Naive thymus-derived CD8-positive, alpha-beta T cell (primary cell): ENCODE results near the gene TMEM238. TPM values are rescaled to one million over a fixed set of nuclear protein-coding genes. Genes with fewer than 3 reads are reported as not detected.
A peak's percentile ranks its signal among the peaks of the same experiment; 100 is the strongest.
"Not testable (repeated sequence)": the region's sequence is repeated elsewhere in the genome, so short reads cannot be mapped to it uniquely, and the experiment has no call there.

Experiments
- ATAC-seq, 2 donors: fragments of 150-1000 bp; cut with Tn5 transposase in 1 of 2; sonication (Bioruptor Pico), chemical (Tn5 transposase) in 1 of 2; 1 replicate in 1 of 2; 2 replicates in 1 of 2; pipeline ENCODE4 v1.10.0; 2021; ENCODE audit warnings: mild to moderate bottlenecking in 2 of 2, moderate library complexity in 2 of 2
- POLR2A ChIA-PET: fragments of 350-600 bp; sonication (Branson Sonifier 250); formaldehyde crosslinking; loops from one replicate; lab custom pipeline; 2021; ENCODE audit warnings: antibody characterized with exemption; lab: Charles Lee
- DNase-seq, 10 donors: peaks; one replicate each; pipeline versions ENCODE4 v3.0.0 to v3.0.0-alpha.2; 2020 to 2022
- H3K27ac Mint-ChIP-seq, 10 donors: one replicate each; pipeline ENCODE4 v1.8.0; 2020 to 2022; ENCODE audit warnings: mild to moderate bottlenecking in 10 of 10, mixed read lengths in 10 of 10, moderate library complexity in 4 of 10, inconsistent platforms in 1 of 10
- H3K27me3 Mint-ChIP-seq, 5 donors: one replicate each; pipeline ENCODE4 v1.8.0; 2021 to 2022; ENCODE audit warnings: mixed read lengths in 5 of 5
- H3K36me3 Mint-ChIP-seq, 3 donors: one replicate each; pipeline ENCODE4 v1.8.0; 2020 to 2022; ENCODE audit warnings: mixed read lengths in 3 of 3, mild to moderate bottlenecking in 2 of 3, inconsistent platforms in 1 of 3
- H3K4me1 Mint-ChIP-seq, 4 donors: one replicate each; pipeline ENCODE4 v1.8.0; 2021 to 2022; ENCODE audit warnings: mixed read lengths in 4 of 4
- H3K4me3 Mint-ChIP-seq, 10 donors: one replicate each; pipeline ENCODE4 v1.8.0; 2020 to 2022; ENCODE audit warnings: mild to moderate bottlenecking in 10 of 10, mixed read lengths in 10 of 10, moderate library complexity in 6 of 10, inconsistent platforms in 1 of 10
- H3K9me3 Mint-ChIP-seq, 9 donors: one replicate each; pipeline ENCODE4 v1.8.0; 2020 to 2022; ENCODE audit warnings: mixed read lengths in 9 of 9, mild to moderate bottlenecking in 3 of 9, inconsistent platforms in 1 of 9, moderate library complexity in 1 of 9
- polyA plus RNA-seq, 3 donors: library from polyadenylated mRNA; unstranded; fragments of 300-500 nt; fragmentation: Illumina TruSeq; gene quantifications; one replicate each; pipeline ENCODE4 v1.2.3, GENCODE V29; 2021
- total RNA-seq, 8 experiments: library from RNA in 2 of 8; stranded (reverse) in 2 of 8; gene quantifications; one replicate each; pipeline ENCODE4 v1.2.3 and lab custom pipeline; 2021 to 2026

Gene TMEM238
- total and polyA plus RNA-seq, 5 experiments from 2014 or later, result 1.1 to 10.2 (median 1.5) TPM

DNA sequence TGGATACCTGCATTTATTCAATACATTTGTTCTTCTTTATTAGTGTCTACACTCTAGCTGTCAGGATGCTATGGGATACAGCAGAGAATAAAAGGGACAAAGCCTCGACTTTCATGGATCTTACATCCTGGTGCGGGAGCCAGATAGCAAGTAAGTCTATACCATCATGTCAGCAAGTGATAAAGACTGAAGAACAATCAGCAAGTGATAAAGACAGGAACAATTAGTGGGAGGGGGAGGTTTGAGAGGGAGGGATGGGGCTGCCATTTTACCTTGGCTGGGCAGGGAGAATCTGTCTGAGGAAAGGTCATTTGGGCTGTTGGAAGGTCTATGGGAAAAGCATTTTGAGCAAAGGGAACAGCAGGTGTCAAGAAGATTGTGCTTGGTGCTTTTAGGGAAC lies 26.1 kb upstream of the TMEM238 start:
- H3K9me3 Mint-ChIP-seq, result peaks cover 0 to 12% (median 0%) of the 10 kb centered on the region in 9 donors
- ATAC-seq (no peak), DNase-seq (no peak)
- H3K27me3 Mint-ChIP-seq, result peaks cover 0 to 3% (median 0%) of the 10 kb centered on the region in 5 donors
- POLR2A ChIA-PET, result interaction anchor here (0.6 to 10.0 kb wide), 3 partner anchors 21 to 151 kb away, joined by 3 to 181 read pairs (median 4); partner anchors contain the start of genes PPP6R1, RPL28 and TMEM238
- H3K4me1 Mint-ChIP-seq, result peaks cover 20 to 32% (median 29%) of the 10 kb centered on the region in 4 donors
- peak overlapping the region in 2 of 10 donors; percentile 9 to 34 for H3K4me3 Mint-ChIP-seq
- H3K27ac Mint-ChIP-seq, result peak overlapping the region in 3 of 10 donors; percentile 23 to 82 (median 76)
- H3K36me3 Mint-ChIP-seq, result peaks cover 7 to 13% (median 10%) of the 10 kb centered on the region in 3 donors

DNA sequence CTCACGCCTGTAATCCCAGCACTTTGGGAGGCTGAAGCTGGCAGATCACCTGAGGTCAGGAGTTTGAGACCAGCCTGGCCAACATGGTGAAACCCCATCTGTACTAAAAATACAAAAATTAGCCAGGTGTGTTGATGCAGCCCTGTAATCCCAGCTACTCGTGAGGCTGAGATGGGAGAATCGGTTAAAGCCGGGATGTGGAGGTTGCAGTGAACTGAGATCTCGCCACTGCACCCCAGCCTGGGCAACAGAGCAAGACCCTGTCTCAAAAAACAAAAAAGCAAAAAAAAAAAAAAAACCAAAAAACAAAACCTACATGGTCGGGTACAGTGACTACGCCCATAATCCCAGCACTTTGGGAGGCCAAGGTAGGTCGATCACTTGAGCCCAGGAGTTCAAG lies 25.1 kb upstream of the TMEM238 start:
- Mint-ChIP-seq H3K27ac (peak overlapping the region; percentile 52 to 100 (median 98)), H3K4me3 (peak overlapping the region; percentile 31 to 98 (median 92)), H3K36me3 (peaks cover 7 to 15% (median 10%) of the 10 kb centered on the region in 3 donors), H3K9me3 (peaks cover 0 to 12% (median 0%) of the 10 kb centered on the region in 9 donors), H3K4me1 (peaks cover 20 to 32% (median 29%) of the 10 kb centered on the region in 4 donors)
- POLR2A ChIA-PET, result interaction anchor here (0.8 to 10.0 kb wide), 6 partner anchors 20 to 245 kb away, joined by 3 to 181 read pairs (median 4); partner anchors contain the start of genes KMT5C, PPP6R1, RPL28 and TMEM238
- H3K27me3 Mint-ChIP-seq, DNase-seq, ATAC-seq: not testable (repeated sequence)

DNA sequence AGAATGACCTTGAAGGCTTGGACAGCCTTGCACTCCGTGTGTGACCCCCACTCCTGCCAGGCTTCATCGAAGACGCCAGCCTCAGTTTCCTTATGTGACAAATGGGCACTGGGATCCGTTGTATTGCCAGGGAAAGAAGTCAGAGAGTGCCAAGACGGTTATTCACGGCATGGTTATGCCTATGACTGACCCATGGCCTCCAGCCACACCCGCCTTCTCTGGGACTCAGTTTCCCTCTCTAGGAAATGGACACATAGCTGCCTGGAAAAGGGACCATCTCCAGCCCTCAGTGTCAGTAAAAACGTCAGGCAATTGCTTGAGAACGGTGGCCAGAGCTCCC lies 24.4 kb upstream of the TMEM238 start:
- DNase-seq, result no peak
- peaks cover 18 to 37% (median 29%) of the 10 kb centered on the region in 4 donors for H3K4me1 Mint-ChIP-seq
- peak overlapping the region; percentile 93 to 100 (median 99) for H3K27ac Mint-ChIP-seq
- peaks cover 0 to 12% (median 0%) of the 10 kb centered on the region in 9 donors for H3K9me3 Mint-ChIP-seq
- H3K27me3 Mint-ChIP-seq, result peaks cover 0 to 3% (median 0%) of the 10 kb centered on the region in 5 donors
- ATAC-seq, result no peak
- H3K36me3 Mint-ChIP-seq, result peaks cover 7 to 21% (median 10%) of the 10 kb centered on the region in 3 donors
- POLR2A ChIA-PET, result interaction anchor here (0.9 to 10.0 kb wide), 7 partner anchors 10 to 246 kb away, joined by 3 to 181 read pairs (median 5); partner anchors contain the start of genes KMT5C, RPL28, TMEM238 and U2AF2
- peak overlapping the region; percentile 88 to 98 (median 94) for H3K4me3 Mint-ChIP-seq

DNA sequence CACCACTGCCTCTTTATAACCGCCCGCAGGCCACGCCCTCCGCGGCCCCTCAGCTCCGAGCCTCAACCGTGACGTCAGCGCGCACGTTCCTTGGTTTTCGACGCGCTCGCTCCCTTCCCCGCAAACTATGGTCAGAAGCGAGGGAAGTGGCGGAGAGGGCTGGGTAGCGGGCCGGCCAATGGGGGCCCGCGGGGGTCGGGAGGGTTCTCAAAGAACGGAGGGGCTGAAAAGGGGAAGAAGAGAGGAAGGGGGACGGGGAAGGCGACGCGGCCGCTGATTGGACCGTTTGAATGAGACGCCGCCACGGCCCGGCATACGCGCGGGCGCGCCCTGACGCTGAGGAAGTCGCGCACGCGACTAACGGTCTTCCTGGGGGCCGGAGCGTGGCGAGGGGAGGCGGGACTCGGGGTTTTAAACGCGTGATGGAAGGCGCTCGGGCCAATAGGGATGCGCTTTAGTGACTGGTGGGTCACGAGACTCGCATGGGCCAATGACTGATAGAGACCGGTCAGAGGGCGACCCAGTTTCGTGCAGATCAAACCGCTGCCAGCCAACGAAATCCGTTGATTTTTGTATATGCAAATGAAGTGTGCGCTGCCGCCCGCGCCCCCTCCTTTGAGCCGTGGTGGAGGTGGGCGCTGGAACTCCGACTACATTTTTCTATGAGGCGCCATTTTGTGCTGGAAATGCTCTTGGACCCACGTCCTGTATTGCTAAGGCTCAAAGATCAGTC lies 23.9 kb upstream of the TMEM238 start:
- peak overlapping the region; percentile 93 to 100 (median 99) for H3K27ac Mint-ChIP-seq
- POLR2A ChIA-PET, result interaction anchor here (0.5 to 10.0 kb wide), 24 partner anchors 9 to 291 kb away, joined by 3 to 181 read pairs (median 6); partner anchors contain the start of genes FIZ1, HSPBP1, KMT5C and PPP1R12C
- H3K9me3 Mint-ChIP-seq, result peaks cover 0 to 12% (median 0%) of the 10 kb centered on the region in 9 donors
- peak overlapping the region; percentile 88 to 98 (median 94) for H3K4me3 Mint-ChIP-seq
- peaks cover 0 to 3% (median 0%) of the 10 kb centered on the region in 5 donors for H3K27me3 Mint-ChIP-seq
- ATAC-seq (peak; percentile 91 to 92), DNase-seq (peak; percentile 94 to 99 (median 97))
- peaks cover 7 to 26% (median 14%) of the 10 kb centered on the region in 3 donors for H3K36me3 Mint-ChIP-seq
- H3K4me1 Mint-ChIP-seq, result peaks cover 20 to 39% (median 30%) of the 10 kb centered on the region in 4 donors

DNA sequence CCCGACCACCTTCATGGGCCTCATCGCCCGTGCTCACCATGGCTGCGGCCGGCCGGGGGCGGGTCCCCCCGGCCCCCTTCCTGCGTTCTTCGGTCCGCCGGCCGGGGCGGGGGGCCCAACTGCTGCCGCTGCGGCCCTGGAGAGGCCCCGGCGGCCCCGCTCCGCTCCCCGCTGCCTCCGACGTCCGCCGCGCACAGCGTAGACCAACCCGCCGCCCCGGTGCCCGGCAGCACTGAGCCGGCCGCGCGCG lies 23.4 kb upstream of the TMEM238 start, which contains the start of gene UBE2S:
Gene UBE2S (minus strand): TSS at position 239 of the 250 bp plus-strand sequence. CDS start 199 bp downstream, at position 40.
- H3K27me3 Mint-ChIP-seq, DNase-seq: not testable (repeated sequence)
- peak; percentile 0 to 68 for ATAC-seq
- H3K27ac Mint-ChIP-seq, result peak within 1 kb of the TSS; percentile 93 to 100 (median 99)
- peaks cover 0 to 12% (median 0%) of the 10 kb centered on the region in 9 donors for H3K9me3 Mint-ChIP-seq
- H3K36me3 Mint-ChIP-seq, result peaks cover 7 to 31% (median 15%) of the 10 kb centered on the region in 3 donors
- H3K4me3 Mint-ChIP-seq, result peak within 1 kb of the TSS; percentile 88 to 98 (median 94)
- POLR2A ChIA-PET, result interaction anchor here (0.6 to 10.0 kb wide), 21 partner anchors 9 to 290 kb away, joined by 3 to 181 read pairs (median 6); partner anchors contain the start of genes FIZ1, HSPBP1, KMT5C and PPP1R12C
- H3K4me1 Mint-ChIP-seq, result peaks cover 20 to 39% (median 30%) of the 10 kb centered on the region in 4 donors

DNA sequence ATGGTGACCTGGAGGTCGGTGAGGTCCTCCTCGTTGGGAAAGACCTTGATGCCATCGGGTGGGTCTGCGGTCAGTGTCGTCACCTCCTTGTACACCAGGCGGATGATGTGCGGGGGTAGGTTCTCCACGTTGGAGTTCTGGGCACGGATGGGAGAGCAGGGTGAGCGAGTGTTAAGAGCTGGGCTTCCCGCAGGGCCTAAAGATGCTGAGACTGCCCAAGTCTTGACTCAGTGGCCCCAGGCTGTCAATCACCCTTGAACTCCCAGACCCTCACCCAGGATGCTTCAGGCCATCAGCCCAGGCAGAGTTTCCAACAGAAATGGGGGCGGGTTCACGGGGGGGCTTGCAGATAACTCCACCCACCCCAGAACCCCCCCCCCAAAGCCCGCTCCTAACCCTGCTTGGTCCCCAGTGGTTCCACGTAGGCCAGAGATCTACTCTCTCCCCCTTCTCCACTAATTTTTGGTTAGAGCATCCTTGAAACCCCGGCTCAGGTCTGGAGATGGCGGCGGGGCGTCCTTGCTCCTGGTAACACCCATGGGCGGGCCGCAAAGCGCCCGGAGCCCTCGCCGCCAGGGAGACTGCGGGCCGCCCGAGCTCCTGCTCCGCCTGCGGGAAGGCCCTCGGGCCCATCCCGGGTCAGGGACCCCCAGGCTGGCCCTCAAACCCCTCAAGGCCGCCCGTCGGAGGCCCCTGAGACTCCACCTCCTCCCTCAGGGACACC lies 22.9 kb upstream of the TMEM238 start:
- Mint-ChIP-seq H3K4me1 (peaks cover 20 to 39% (median 30%) of the 10 kb centered on the region in 4 donors), H3K27ac (peak overlapping the region; percentile 74 to 100 (median 85)), H3K9me3 (peaks cover 0 to 12% (median 0%) of the 10 kb centered on the region in 9 donors), H3K36me3 (peaks cover 7 to 36% (median 17%) of the 10 kb centered on the region in 3 donors), H3K4me3 (peak overlapping the region; percentile 73 to 98 (median 80)), H3K27me3 (peaks cover 0 to 3% (median 0%) of the 10 kb centered on the region in 5 donors)
- ATAC-seq (peak in 1 of 2 donors; percentile 0), DNase-seq (peak in 2 of 10 donors; percentile 27 to 71)
- POLR2A ChIA-PET, result interaction anchor here (1.0 to 10.0 kb wide), 17 partner anchors 8 to 290 kb away, joined by 3 to 181 read pairs (median 6); partner anchors contain the start of genes HSPBP1, KMT5C, PPP1R12C and RPL28

DNA sequence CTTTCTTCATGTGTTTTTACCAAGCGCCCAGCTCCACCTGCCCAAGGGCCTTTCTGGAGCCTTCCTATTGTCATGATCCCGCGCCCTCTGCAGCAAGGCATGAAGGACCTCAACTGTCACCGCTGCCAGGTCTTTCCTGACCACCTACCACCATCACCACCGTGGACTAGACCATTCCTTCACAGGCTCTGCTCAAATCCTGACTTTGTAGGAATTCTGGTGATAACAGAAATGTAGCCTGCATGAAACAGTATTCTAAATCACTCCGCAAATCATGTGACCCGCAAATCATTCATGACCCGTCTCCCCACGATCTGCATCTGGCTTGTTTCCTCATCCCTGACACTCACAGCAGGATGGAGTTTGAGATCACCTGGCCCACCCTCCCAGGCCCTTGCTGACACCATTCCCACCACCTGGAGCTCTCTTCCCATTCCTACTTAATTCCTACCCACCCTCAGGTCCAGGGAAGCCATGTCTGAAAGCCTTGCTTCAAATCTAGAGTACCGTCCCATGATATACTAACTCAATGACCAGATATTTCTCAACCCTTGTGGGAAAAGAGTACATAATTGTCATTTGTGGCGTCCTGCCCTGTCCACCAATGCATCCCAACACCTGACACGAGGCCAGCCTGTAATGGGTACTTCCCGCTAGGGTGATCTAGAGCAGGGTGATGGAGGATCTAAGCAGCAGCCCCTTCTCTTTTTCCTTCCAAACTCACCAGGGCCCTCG lies 22.2 kb upstream of the TMEM238 start:
- H3K27me3 Mint-ChIP-seq, result peaks cover 0 to 3% (median 0%) of the 10 kb centered on the region in 5 donors
- POLR2A ChIA-PET, result interaction anchor here (0.6 to 10.0 kb wide), 6 partner anchors 13 to 289 kb away, joined by 3 to 181 read pairs (median 8); partner anchors contain the start of genes KMT5C, PPP1R12C, RPL28 and TMEM238
- H3K36me3 Mint-ChIP-seq, result peaks cover 7 to 40% (median 20%) of the 10 kb centered on the region in 3 donors
- no peak for DNase-seq
- H3K27ac Mint-ChIP-seq, result peak overlapping the region; percentile 56 to 100 (median 82)
- no peak for ATAC-seq
- peaks cover 0 to 12% (median 0%) of the 10 kb centered on the region in 9 donors for H3K9me3 Mint-ChIP-seq
- H3K4me1 Mint-ChIP-seq, result peaks cover 20 to 39% (median 30%) of the 10 kb centered on the region in 4 donors
- peak overlapping the region; percentile 57 to 98 (median 77) for H3K4me3 Mint-ChIP-seq

DNA sequence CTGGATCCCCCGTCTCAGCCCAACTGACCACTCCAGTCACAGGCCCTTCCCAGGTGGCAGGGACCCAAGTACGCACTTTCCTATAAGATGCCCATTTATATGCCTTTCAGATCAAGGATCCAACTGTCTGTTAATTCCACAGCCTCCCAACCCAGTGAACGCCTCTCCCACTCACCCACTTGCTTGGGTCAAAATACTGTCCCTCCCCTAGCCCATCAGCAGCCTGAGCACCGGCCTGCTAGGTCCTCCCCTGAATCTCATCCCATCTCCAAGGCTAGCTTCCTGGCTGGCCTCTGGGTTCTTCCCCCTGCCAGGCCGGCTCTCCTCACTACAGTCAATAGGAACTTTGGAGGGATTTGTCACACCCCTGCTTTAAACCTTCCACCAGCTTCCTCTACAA lies 21.5 kb upstream of the TMEM238 start:
- POLR2A ChIA-PET, result interaction anchor here (0.6 to 10.0 kb wide), 5 partner anchors 17 to 138 kb away, joined by 3 to 181 read pairs (median 6); partner anchors contain the start of genes KMT5C, RPL28 and TMEM238
- Mint-ChIP-seq H3K36me3 (peaks cover 7 to 45% (median 20%) of the 10 kb centered on the region in 3 donors), H3K27me3 (peaks cover 0 to 3% (median 0%) of the 10 kb centered on the region in 5 donors), H3K4me1 (peaks cover 20 to 39% (median 30%) of the 10 kb centered on the region in 4 donors), H3K9me3 (peaks cover 0 to 12% (median 0%) of the 10 kb centered on the region in 9 donors), H3K27ac (peak overlapping the region in 8 of 10 donors; percentile 29 to 100 (median 58)), H3K4me3 (peak overlapping the region in 9 of 10 donors; percentile 45 to 98 (median 77))
- DNase-seq (no peak), ATAC-seq (no peak)

DNA sequence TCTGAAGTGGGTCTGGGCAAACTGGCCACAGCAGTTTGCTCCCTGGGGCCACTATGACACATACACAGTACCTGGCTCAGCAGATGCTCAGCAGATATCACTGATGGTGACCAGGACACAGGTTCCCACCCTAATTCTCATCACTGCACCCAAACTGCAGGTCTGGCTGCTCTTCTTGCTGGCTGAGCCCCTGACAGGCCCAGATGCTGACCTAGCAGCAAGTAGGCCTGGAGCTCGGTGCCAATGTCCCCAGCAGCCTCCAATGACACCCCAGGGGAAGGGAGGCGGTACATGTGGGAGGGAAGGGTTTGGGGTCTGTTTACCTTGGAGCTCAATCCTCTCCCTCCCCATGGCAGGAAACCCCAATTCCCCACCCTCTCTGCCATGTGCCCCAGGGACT lies 18.4 kb upstream of the TMEM238 start:
- DNase-seq (no peak), ATAC-seq (no peak)
- peaks cover 16 to 28% (median 22%) of the 10 kb centered on the region in 4 donors for H3K4me1 Mint-ChIP-seq
- H3K4me3 Mint-ChIP-seq, result no peak overlapping the region
- no peak overlapping the region for H3K27ac Mint-ChIP-seq
- H3K9me3 Mint-ChIP-seq, result no peaks in the 10 kb centered on the region
- H3K27me3 Mint-ChIP-seq, result no peaks in the 10 kb centered on the region
- peaks cover 0 to 49% (median 17%) of the 10 kb centered on the region in 3 donors for H3K36me3 Mint-ChIP-seq
- POLR2A ChIA-PET, result interaction anchor here (10.0 kb wide), 1 partner anchor 14 kb away, joined by 181 read pairs; the partner anchor contains the start of genes RPL28 and TMEM238

DNA sequence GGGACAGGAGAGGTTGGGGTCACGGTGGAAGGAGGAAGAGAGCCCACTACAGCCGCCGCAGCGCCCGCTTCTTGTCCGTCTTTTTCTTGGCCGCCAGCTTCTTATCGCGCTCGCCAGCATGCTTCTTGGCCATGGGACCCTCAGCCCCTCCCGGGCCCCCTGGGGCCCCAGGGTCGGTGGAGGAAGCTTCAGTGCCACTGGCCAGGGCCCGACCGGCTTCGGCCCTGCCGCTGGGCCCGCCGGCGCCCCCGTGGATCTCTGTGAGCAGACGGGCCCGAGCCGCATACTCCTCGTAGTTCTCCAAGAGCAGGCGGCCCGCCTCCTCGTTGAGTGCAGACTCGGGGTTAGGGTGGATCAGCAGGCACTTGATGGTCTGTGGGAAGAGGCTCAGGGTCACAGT lies 17.3 kb upstream of the TMEM238 start:
- not testable (repeated sequence) for ATAC-seq, H3K9me3 Mint-ChIP-seq, DNase-seq, H3K27me3 Mint-ChIP-seq, H3K4me3 Mint-ChIP-seq, H3K27ac Mint-ChIP-seq
- H3K4me1 Mint-ChIP-seq, result peaks cover 11 to 26% (median 17%) of the 10 kb centered on the region in 4 donors
- POLR2A ChIA-PET, result interaction anchor here (10.0 kb wide), 1 partner anchor 13 kb away, joined by 181 read pairs; the partner anchor contains the start of genes RPL28 and TMEM238
- peaks cover 0 to 47% (median 17%) of the 10 kb centered on the region in 3 donors for H3K36me3 Mint-ChIP-seq
